NCI-H2196 treated with DMSO at 0.1 percent for 48 hours (cell line): ENCODE measurements around the gene ATRNL1.
"Not testable (repeated sequence)": the region's sequence is repeated elsewhere in the genome, so short reads cannot be mapped to it uniquely, and the experiment has no call there.

Experiments used
- DNase-seq: peaks from one replicate; lab custom pipeline; 2025; ENCODE audit not compliant: unreplicated experiment; lab: John Stamatoyannopoulos, UW

The ATRNL1 gene

DNA sequence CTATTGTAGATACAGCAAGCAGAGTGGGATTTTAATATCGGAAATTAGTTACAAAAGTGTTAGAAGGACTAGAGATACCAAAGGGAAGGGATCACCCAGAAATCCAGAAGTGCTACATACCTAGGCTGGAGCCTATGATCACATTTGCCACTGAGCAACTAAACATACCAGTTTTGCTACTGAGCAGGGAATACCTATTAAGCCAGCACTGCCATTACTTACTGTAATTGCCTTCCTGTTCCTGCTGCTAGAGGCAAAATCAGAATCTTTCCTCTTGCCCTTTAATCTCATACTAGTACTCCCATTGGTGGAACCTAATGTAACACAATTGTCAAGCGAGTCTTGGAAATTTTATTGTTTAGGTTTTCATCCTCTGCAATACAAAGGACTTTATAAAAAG lies 121.7 kb downstream of the ATRNL1 start:
- DNase-seq, result no peak

GRCh38 chr10:115219203-115219602 lies 126.0 kb downstream of the ATRNL1 start:
- DNase-seq, result no peak

- no peak for DNase-seq
Measured at GRCh38 chr10:115222039-115222438, 128.9 kb downstream of the ATRNL1 start.

DNA sequence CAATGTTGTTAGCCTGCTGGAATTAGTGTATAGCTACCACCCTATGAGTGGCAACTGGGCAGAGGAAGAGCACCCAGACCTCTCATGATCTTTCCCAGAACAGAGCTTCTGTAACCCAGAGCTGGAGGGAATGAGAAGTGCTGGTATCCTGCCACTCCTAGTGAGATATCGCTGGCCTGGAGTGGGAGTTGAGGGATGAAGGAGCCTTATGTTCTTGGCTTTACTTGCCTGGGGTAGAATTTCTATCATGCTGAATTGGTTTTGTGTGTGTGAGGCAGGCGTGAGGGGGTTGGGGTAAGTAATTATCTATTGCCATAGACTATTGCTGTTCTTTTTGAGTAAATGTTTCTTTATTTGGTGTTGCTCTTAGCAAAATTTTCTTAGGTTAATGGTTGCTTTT lies 146.6 kb downstream of the ATRNL1 start:
- no peak for DNase-seq

DNA sequence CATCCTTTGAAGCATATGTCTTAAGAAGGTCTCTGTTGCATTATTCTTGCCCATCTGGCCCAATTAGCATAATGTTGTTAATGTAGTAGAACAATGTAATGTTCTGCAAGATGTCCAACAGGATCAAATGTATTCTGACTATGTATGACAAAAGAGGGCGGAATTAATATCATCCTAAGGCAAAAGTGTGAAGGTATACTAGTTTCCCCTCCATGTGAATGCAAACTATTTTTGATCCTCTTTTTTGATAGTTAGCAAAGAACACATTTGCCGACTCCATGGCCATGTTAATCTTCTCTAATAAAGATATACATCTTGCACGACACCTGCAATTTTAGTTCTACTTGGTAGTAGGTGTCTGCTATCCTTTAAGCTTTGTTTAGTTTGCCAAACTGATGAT lies 157.6 kb downstream of the ATRNL1 start:
- no peak for DNase-seq

- not testable (repeated sequence) for DNase-seq
Measured at GRCh38 chr10:115253765-115254164, 160.6 kb downstream of the ATRNL1 start.

- no peak for DNase-seq
Measured at GRCh38 chr10:115272482-115272881, 179.3 kb downstream of the ATRNL1 start.

- no peak for DNase-seq
Measured at GRCh38 chr10:115278294-115278693, 185.1 kb downstream of the ATRNL1 start.

DNA sequence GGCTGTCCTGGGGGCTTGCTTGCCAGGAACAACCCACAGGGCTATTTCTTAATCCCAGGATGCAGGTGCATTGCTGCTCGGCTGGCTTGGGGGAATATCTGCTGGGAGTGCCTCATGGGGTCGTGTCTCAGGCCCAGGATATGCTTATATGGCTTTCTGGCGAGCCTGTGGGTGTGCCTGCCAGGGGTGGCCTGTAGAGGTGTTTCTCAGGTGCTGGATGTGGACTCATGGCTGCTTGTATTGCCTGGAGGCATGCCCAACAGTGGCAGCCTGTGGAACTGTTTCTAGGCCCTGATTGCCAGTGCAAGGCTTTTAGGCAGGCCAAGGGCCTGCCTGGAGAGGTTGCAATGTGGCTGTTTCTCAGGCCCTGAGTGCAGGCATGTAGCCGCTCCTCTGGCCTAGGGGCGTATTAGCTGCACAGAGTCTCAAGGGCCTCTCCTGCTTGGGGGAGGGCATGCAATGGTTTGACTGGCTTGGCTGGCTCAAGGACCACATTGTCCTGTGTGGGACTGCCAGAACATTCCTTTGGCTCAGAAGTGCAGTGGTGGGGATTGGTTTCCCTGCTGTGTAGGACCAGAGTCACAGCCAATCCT lies 202.1 kb downstream of the ATRNL1 start:
- DNase-seq, result no peak

DNA sequence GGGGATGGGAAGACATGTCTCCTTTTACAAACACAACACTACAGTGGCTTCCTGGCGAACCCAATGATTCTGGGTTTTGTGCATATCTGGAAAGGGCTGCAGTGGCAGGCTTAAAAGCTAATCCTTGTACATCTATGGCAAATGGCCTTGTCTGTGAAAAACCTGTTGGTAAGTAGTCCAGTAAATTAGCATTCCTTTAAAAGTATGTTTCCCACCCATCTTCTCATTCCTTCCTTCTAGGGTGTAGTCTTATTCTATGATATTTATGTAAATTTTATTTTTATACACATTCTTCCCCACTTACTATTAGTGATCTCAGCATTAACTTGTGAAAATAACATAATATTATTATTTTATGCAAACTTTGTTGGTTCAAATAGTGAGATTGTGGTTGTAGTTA lies 206.9 kb downstream of the ATRNL1 start:
- DNase-seq, result no peak

DNA sequence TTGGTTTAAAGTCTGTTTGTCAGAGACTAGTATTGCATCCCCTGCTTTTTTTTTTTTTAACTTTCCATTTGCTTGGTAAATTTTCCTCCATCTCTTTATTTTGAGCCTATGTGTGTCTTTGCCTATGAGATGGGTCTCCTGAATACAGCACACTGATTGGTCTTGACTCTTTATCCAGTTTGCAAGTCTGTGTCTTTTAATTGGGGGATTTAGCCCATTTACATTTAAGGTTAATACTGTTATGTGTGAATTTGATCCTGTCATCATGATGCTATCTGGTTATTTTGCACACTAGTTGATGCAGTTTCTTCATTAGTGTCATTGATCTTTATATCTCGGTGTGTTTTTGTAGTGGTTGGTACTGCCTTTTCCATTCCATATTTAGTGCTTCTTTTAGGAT lies 226.5 kb downstream of the ATRNL1 start:
- DNase-seq, result not testable (repeated sequence)

GRCh38 chr10:115321360-115321759 lies 228.2 kb downstream of the ATRNL1 start:
- DNase-seq, result no peak

DNA sequence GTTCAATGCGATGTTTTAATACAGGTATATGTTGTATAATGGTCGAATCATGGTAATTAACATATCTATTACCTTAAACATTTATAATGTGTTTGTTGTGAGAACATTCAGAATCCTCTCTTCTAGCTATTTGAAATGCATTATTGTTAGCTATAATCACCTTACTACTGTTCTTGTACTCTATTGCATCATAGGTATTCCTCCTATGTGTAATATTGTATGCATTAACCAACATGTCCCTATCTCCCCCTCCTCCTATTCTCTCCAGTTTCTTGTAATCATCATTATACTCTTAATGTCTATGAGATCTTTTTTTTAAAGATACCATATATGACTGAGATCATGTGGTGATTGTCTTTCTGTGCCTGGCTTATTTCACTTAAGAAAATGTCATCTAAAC lies 235.2 kb downstream of the ATRNL1 start:
- no peak for DNase-seq

DNA sequence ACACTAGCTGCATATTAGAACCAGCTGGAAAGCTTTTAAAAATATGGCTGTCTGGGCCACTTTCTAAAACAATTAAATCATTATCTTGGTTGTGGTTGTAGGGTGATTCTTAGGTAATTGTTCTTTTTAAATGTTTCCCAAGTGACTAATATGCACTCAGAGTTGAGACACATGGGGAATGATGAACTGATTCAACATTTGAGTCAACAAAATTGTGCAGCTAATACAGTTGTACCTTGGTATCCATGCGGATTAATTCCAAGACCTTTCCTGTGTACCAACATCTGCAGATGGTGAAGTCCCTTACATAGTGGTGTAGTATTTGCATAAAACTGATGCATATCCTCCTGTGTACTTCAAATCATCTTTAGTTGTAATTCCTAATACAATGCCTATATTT lies 242.2 kb downstream of the ATRNL1 start:
- no peak for DNase-seq

GRCh38 chr10:115355162-115355760 lies 262.1 kb downstream of the ATRNL1 start:
- peak; percentile 19 for DNase-seq

- not testable (repeated sequence) for DNase-seq
Measured at GRCh38 chr10:115367920-115368319, 274.8 kb downstream of the ATRNL1 start.

DNA sequence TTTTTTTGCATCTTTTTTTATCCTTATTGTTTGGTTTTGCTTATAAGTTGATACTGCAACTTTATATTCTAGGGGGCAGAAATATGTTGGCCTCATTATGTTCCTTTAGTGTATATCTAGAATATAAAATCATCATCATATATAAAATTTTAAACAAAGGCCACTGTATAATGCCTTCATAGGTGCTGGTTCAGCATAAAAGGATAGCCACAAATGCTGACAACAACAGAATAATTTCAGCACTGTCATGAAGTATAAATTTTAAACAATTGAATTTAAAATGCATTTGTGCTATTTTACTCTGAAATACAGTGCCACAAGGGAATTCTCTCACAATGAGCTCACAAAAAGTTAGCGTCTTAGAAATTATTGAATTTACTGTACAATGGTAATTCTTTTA lies 285.9 kb downstream of the ATRNL1 start:
- DNase-seq, result no peak

GRCh38 chr10:115384665-115385064 lies 291.5 kb downstream of the ATRNL1 start:
- no peak for DNase-seq

- DNase-seq, result no peak
Measured at GRCh38 chr10:115390607-115391006, 297.4 kb downstream of the ATRNL1 start.

- no peak for DNase-seq
Measured at GRCh38 chr10:115398026-115398425, 304.9 kb downstream of the ATRNL1 start.

- DNase-seq, result no peak
Measured at GRCh38 chr10:115402699-115403098, 309.5 kb downstream of the ATRNL1 start.

DNA sequence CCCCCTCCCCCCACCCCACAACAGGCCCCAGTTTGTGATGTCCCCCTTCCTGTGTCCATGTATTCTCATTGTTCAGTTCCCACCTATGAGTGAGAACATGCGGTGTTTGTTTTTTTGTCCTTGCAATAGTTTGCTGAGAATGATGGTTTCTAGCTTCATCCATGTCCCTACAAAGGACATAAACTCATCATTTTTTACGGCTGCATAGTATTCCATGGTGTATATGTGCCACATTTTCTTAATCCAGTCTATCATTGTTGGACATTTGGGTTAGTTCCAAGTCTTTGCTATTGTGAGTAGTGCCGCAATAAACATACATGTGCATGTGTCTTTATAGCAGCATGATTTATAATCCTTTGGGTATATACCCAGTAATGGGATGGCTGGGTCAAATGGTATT lies 312.7 kb downstream of the ATRNL1 start:
- not testable (repeated sequence) for DNase-seq

DNA sequence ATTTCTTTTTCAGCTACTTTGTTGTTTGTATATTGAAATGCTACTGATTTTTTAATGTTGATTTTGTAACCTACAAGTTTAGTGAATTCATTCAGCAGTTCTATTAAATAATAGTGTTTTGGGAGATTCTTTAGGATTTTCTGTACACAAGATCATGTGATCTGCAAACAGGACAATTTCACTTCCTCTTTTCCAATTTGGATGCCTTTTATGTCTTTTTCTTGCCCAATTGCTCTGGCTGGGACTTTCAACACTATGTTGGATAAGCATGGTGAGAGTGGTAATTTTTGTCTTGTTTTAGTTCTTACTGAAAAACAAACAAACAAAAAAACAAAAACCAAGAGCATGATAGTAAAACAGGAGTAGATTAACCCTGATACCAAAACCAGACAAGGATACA lies 316.2 kb downstream of the ATRNL1 start:
- no peak for DNase-seq
